ENCODE measurements around the gene MCHR1.
A peak's percentile ranks its signal among the peaks of the same experiment; 100 is the strongest.
"Not testable (repeated sequence)": the region's sequence is repeated elsewhere in the genome, so short reads cannot be mapped to it uniquely, and the experiment has no call there.

Gene MCHR1

GRCh38 chr22:40719599-40719998, 40.3 kb downstream of the MCHR1 start:
- no peak for DNase-seq (ENCODE audit: low read depth)
- H3K4me3 ChIP-seq (replicated peaks; ENCODE audit: low read depth, low read length), result no peak overlapping the region
- no peak for TF ChIP-seq CTCF (IDR thresholded peaks at IDR 0.05; ENCODE audit: low read length, missing control alignments)

- not testable (repeated sequence) for H3K4me3 ChIP-seq (replicated peaks; ENCODE audit: low read depth, low read length); DNase-seq (ENCODE audit: low read depth)
These were observed 40.9 kb downstream of the MCHR1 start for GRCh38 chr22:40720156-40720537.

GRCh38 chr22:40720538-40721256, 41.4 kb downstream of the MCHR1 start:
- no peak for TF ChIP-seq CTCF (IDR thresholded peaks at IDR 0.05; ENCODE audit: low read length, missing control alignments)
- DNase-seq (ENCODE audit: low read depth), result peak; percentile 13
- no peak overlapping the region for H3K4me3 ChIP-seq (replicated peaks; ENCODE audit: low read depth, low read length)

GRCh38 chr22:40721266-40721665, 42.0 kb downstream of the MCHR1 start:
- TF ChIP-seq CTCF (IDR thresholded peaks at IDR 0.05; ENCODE audit: low read length, missing control alignments), result no peak
- peak; percentile 13 for DNase-seq (ENCODE audit: low read depth)
- no peak overlapping the region for H3K4me3 ChIP-seq (replicated peaks; ENCODE audit: low read depth, low read length)

GRCh38 chr22:40723396-40723933, 44.2 kb downstream of the MCHR1 start:
- TF ChIP-seq CTCF (IDR thresholded peaks at IDR 0.05; ENCODE audit: low read length, missing control alignments), result no peak
- no peak for DNase-seq (ENCODE audit: low read depth)

GRCh38 chr22:40726514-40726913, 47.2 kb downstream of the MCHR1 start:
- H3K4me3 ChIP-seq (replicated peaks; ENCODE audit: low read depth, low read length), result no peak overlapping the region
- peak; percentile 32 for DNase-seq (ENCODE audit: low read depth)
- TF ChIP-seq CTCF (IDR thresholded peaks at IDR 0.05; ENCODE audit: low read length, missing control alignments), result peak; percentile 2

More at GRCh38 chr22:40723396-40723933, 44.2 kb downstream of the MCHR1 start:
- no peak overlapping the region for H3K4me3 ChIP-seq (replicated peaks; ENCODE audit: low read depth, low read length)

- DNase-seq (ENCODE audit: low read depth), result no peak
- no peak overlapping the region for H3K4me3 ChIP-seq (replicated peaks; ENCODE audit: low read depth, low read length)
- TF ChIP-seq CTCF (IDR thresholded peaks at IDR 0.05; ENCODE audit: low read length, missing control alignments), result no peak
These were observed 48.0 kb downstream of the MCHR1 start for GRCh38 chr22:40727070-40727963.

Data from fibroblast of pulmonary artery (primary cell).